Memory B cell (primary cell): ENCODE data around the gene LRRC3B.
"Not testable (repeated sequence)": the region's sequence is repeated elsewhere in the genome, so short reads cannot be mapped to it uniquely, and the experiment has no call there.

Experiments used
- ATAC-seq: fragments of 150-1000 bp; cut with Tn5 transposase; 2 replicates; pipeline ENCODE4 v1.10.0; 2021; ENCODE audit warnings: low read depth, mild to moderate bottlenecking, moderate library complexity
- DNase-seq, 2 donors: peaks; one replicate each; pipeline ENCODE4 v3.0.0; 2022; ENCODE audit warnings: low spot score in 2 of 2
- H3K27ac Mint-ChIP-seq: one replicate; pipeline ENCODE4 v1.8.0; 2022; ENCODE audit warnings: mild to moderate bottlenecking, moderate library complexity, mixed read lengths
- H3K27me3 Mint-ChIP-seq: one replicate; pipeline ENCODE4 v1.8.0; 2022; ENCODE audit warnings: mixed read lengths
- H3K36me3 Mint-ChIP-seq: one replicate; pipeline ENCODE4 v1.8.0; 2022; ENCODE audit warnings: mild to moderate bottlenecking, mixed read lengths
- H3K4me1 Mint-ChIP-seq: one replicate; pipeline ENCODE4 v1.8.0; 2022; ENCODE audit warnings: mixed read lengths
- H3K4me3 Mint-ChIP-seq: one replicate; pipeline ENCODE4 v1.8.0; 2022; ENCODE audit warnings: mild to moderate bottlenecking, moderate library complexity, mixed read lengths
- H3K9me3 Mint-ChIP-seq: one replicate; pipeline ENCODE4 v1.8.0; 2022; ENCODE audit warnings: mixed read lengths

LRRC3B gene, protein sequence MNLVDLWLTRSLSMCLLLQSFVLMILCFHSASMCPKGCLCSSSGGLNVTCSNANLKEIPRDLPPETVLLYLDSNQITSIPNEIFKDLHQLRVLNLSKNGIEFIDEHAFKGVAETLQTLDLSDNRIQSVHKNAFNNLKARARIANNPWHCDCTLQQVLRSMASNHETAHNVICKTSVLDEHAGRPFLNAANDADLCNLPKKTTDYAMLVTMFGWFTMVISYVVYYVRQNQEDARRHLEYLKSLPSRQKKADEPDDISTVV

DNA sequence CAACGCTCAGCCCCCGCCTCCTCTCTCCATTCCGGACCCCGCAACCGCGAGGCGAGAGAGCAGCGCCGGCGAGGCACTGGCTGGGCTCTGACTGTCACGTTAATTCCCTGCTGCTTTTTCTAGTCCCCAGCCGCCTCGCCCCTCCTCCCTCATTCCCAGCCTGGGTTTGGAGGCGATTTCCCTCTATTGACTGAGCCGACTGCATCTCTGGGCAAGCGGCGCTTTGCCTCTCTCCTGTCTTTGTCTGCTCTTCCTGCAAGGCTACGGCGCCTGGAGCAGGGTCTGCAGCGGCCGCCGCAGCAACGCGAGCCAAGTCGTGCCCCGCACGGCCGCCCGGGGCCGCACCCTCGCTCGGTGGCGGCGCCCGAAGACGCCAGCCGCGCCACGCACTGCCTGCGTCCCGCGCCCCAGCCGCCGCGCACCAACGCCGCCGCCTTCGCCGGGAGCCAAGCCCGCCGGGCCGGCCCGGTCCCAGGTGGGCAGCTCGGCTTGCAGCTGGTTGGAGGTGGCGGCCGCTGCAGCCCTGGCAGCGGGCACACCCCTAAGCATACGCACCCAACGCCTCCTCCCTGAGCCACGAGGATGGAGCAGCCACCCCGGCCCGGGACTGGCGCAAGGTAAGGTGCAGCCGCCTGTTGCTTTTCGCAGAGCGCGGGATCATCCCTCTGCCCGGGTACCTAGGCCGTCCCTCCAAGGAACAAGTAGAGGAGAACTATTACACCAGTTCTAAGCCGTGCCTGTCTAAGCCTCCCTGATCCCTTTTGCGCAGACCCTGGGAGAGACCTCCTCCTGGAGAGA, at the start of gene LRRC3B:
LRRC3B (plus strand) TSS at position 152 of the 798 bp plus-strand sequence. CDS start 86,901 bp downstream, outside the sequence.
- no peak for ATAC-seq
- H3K4me3 Mint-ChIP-seq, result no peak within 1 kb of the TSS
- no peak within 1 kb of the TSS for H3K27ac Mint-ChIP-seq
- H3K36me3 Mint-ChIP-seq, result peaks cover 2% of the 10 kb centered on the region
- peaks cover 14% of the 10 kb centered on the region for H3K27me3 Mint-ChIP-seq
- DNase-seq, result no peak
- no peaks in the 10 kb centered on the region for H3K4me1 Mint-ChIP-seq
- H3K9me3 Mint-ChIP-seq, result peaks cover 7% of the 10 kb centered on the region

DNA sequence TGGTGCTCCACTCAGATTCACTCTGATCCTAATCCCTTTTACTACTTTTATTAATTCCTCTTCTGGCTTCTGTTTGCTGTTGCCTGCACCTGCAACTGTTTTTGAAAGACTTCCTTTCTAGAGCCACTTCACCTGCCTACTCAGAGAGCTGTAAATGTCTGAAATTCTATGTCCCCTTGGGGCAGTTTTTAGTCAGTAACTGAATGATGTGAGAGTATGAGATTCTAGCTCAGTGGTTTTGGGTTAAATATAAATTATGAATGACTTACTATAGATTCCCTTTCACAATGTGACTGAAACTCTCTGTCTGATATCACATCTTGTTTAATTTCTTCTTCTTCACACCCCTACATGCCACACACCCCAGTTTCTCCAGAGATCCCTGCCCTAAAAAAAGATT, 47.8 kb upstream of the LRRC3B start:
- ATAC-seq, result no peak
- no peaks in the 10 kb centered on the region for H3K27me3 Mint-ChIP-seq
- DNase-seq, result no peak
- no peak overlapping the region for H3K27ac Mint-ChIP-seq
- no peaks in the 10 kb centered on the region for H3K4me1 Mint-ChIP-seq
- no peaks in the 10 kb centered on the region for H3K36me3 Mint-ChIP-seq
- H3K9me3 Mint-ChIP-seq, result peaks cover 10% of the 10 kb centered on the region
- H3K4me3 Mint-ChIP-seq, result no peak overlapping the region

DNA sequence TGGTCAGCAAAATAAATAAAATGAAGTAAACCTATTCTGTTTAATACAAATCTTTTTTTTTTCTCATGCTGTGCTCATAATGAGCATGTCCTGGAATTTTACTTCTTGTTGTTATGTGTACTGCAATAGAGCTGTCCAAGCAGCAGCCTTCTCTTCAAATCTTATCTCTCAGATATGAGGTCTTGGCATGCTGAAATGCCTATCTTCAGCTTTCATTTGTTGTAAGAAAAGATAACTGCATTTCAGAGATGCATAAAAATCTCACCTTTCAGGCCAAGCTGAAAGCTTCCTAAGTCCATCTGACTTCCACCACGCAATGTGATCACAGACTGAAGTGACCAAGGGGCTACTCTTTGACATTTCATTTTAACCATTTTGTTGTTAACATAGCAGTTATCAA, 43.5 kb upstream of the LRRC3B start:
- no peaks in the 10 kb centered on the region for H3K27me3 Mint-ChIP-seq
- peaks cover 8% of the 10 kb centered on the region for H3K9me3 Mint-ChIP-seq
- H3K36me3 Mint-ChIP-seq, result no peaks in the 10 kb centered on the region
- ATAC-seq (no peak), DNase-seq (no peak)
- no peak overlapping the region for H3K4me3 Mint-ChIP-seq
- H3K4me1 Mint-ChIP-seq, result no peaks in the 10 kb centered on the region
- no peak overlapping the region for H3K27ac Mint-ChIP-seq

DNA sequence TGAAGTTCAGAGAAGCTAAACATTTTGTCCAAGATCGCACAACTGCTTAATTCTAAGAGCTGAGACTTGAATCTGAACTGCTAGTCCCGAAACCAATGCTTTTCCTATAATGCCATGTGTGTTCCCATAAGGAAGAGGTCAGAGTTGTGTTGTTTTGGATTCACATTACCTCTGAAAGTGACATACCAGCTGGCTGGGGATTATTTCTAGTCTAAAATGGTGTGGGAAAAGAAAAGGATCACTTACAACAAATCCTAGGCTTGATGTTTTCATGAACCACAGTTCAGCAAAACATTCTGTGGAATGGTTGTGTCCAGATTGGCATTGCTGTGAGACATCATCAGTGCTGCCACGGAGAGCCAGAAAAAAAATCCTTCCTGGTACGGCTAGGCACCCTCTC, 35.0 kb upstream of the LRRC3B start:
- Mint-ChIP-seq H3K27ac (no peak overlapping the region), H3K9me3 (peaks cover 4% of the 10 kb centered on the region), H3K4me1 (no peaks in the 10 kb centered on the region), H3K36me3 (no peaks in the 10 kb centered on the region), H3K27me3 (no peaks in the 10 kb centered on the region), H3K4me3 (no peak overlapping the region)
- no peak for DNase-seq
- ATAC-seq, result no peak

DNA sequence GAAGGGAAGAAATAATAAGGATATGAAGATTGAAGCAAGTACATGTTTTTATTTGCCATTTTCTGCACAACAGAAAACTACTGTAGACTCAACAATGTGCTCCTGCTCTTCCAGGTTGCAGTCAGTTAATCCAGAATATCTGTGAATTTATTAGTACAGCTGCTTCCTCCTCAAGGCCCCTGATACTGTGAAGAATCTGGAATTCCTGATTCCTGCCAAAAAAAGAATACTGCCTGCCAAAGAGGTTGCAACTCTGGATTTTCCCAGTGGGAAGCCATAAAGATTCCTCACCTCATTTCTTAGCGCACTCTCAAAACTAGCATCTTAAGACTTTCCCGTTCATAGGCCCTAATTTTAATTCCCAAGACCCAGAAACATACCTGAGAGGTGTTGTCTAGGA, 33.6 kb upstream of the LRRC3B start:
- Mint-ChIP-seq H3K36me3 (no peaks in the 10 kb centered on the region), H3K27ac (no peak overlapping the region), H3K9me3 (peaks cover 6% of the 10 kb centered on the region), H3K27me3 (no peaks in the 10 kb centered on the region), H3K4me3 (no peak overlapping the region), H3K4me1 (no peaks in the 10 kb centered on the region)
- ATAC-seq (no peak), DNase-seq (no peak)

DNA sequence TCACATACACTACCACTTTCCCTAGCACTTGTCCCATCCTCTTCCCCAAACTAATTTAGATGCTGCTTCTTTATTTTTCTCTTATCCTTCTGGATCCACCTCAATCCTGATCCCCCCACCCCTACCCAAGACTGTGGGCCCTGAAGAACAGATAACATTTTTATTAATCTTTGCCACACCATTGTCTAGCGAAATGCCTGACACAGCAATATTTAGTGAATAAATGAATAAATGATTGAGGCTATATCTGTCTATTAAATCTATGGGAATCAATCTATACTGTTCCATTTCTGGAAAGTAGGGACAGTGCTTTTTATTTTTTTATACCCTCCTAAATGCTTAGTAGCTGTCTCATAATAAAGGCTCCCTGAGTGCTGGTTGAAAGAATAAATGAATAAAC, 32.9 kb upstream of the LRRC3B start:
- no peaks in the 10 kb centered on the region for H3K4me1 Mint-ChIP-seq
- no peak for ATAC-seq
- peaks cover 9% of the 10 kb centered on the region for H3K9me3 Mint-ChIP-seq
- no peak overlapping the region for H3K27ac Mint-ChIP-seq
- no peaks in the 10 kb centered on the region for H3K27me3 Mint-ChIP-seq
- no peak for DNase-seq
- H3K36me3 Mint-ChIP-seq, result no peaks in the 10 kb centered on the region
- H3K4me3 Mint-ChIP-seq, result no peak overlapping the region

DNA sequence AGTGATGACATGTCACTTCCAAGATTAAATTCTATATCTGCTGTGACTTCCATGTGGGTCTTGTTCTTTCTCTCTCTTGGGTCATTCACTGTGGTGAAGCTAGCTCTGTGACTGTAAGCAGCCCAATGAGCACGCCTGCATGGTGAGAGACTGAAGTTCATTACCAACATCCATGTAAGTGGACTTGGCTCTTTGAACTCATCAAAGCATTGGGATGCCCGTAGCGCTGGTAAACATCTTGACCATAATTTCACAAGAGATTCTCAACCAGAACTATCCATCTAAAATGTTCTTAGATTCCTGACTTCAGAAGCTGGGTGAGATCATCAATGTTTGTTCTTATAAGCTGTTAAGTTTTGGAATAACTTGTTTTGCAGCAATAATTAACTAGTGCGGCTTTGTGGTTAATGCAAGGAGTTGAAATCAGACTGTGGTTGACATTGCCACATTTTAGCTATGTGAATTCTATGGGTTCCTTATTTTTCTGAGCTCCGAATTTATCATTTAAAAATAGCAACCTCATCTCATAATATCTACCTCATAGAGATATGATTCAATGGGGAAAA, 31.6 kb upstream of the LRRC3B start:
- H3K27me3 Mint-ChIP-seq, result peaks cover 1% of the 10 kb centered on the region
- no peak overlapping the region for H3K4me3 Mint-ChIP-seq
- no peaks in the 10 kb centered on the region for H3K36me3 Mint-ChIP-seq
- DNase-seq (no peak), ATAC-seq (no peak)
- no peaks in the 10 kb centered on the region for H3K4me1 Mint-ChIP-seq
- H3K9me3 Mint-ChIP-seq, result peaks cover 9% of the 10 kb centered on the region
- no peak overlapping the region for H3K27ac Mint-ChIP-seq

DNA sequence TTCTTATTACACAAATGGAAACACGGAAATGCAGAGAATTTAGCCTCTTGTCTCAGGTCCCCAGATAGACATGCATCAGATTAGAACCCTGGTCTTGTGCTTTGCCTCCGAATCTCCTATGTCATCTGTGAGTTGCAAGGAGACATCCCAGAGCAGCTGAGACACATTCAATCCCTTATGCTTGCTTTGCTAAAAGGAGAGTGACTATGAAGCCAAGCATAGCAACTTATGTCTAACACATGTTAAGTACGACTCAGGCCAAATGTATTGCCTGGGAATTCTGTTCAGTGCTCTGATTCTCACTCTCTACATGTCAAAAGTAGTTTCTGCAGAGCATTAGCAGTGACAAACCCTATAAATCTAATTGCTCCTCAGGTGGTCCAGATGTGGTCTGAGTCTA, 30.6 kb upstream of the LRRC3B start:
- DNase-seq (no peak), ATAC-seq (no peak)
- H3K9me3 Mint-ChIP-seq, result peaks cover 9% of the 10 kb centered on the region
- no peaks in the 10 kb centered on the region for H3K4me1 Mint-ChIP-seq
- H3K27ac Mint-ChIP-seq, result no peak overlapping the region
- peaks cover 1% of the 10 kb centered on the region for H3K27me3 Mint-ChIP-seq
- H3K4me3 Mint-ChIP-seq, result no peak overlapping the region
- H3K36me3 Mint-ChIP-seq, result no peaks in the 10 kb centered on the region

DNA sequence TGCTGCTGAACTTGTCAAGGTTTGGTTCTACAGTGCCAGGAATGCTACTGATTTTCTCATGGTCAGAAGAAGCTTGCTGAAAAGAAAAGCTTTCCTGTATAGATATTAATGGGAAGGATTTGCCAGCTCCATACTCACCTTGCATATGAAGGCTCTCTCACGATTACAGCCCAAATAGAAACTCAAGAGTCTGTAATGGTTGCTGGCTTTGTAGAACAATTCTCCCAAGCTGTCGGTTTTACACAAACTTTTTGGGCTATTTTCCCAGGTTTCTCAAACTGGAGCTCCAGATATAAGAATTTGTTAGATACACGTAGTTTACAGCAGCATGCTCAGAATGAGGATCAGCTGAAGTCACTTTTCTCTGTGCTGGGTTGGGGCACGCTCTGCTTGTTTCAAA, 30.1 kb upstream of the LRRC3B start:
- Mint-ChIP-seq H3K27me3 (peaks cover 1% of the 10 kb centered on the region), H3K4me3 (no peak overlapping the region), H3K9me3 (peaks cover 9% of the 10 kb centered on the region), H3K36me3 (no peaks in the 10 kb centered on the region), H3K4me1 (no peaks in the 10 kb centered on the region), H3K27ac (no peak overlapping the region)
- no peak for DNase-seq
- ATAC-seq, result no peak

DNA sequence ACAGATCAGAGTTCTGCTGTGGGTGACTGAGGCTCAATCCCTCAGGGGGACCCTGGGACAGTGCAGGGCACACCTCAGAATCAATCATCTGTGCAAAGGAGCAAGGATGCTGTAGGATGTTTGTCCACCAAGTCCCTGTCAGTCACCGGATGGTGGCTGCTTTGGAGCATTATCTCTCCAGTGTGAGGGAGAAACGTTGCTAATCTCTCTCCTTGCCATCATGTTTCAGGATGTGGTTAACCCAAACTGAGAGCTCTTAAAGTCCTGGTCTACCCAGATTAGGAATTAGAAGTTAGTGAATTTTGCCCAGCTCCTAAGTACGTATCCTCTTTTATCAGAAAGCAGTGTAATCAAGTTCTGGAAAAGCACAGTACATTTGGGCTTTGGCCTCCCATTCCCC, 26.2 kb upstream of the LRRC3B start:
- Mint-ChIP-seq H3K27me3 (peaks cover 1% of the 10 kb centered on the region), H3K36me3 (no peaks in the 10 kb centered on the region), H3K4me3 (no peak overlapping the region), H3K27ac (no peak overlapping the region), H3K9me3 (peaks cover 9% of the 10 kb centered on the region), H3K4me1 (no peaks in the 10 kb centered on the region)
- no peak for ATAC-seq
- no peak for DNase-seq

DNA sequence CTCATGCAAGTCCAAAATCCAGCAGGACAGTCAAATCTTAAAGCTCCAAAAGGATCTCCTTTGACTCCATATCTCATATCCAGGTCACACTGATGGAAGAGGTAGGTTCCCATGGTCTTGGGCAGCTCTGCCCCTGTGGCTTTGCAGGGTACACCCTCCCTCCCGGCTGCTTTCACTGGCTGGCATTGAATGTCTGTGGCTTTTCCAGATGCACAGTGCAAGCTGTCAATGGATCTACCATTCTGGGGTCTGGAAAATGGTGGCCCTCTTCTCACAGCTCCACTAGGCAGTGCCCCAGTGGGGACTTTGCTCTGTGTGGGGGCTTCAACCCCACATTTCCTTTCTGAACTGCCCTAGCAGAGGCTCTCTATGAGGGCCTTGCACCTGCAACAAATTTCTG, 19.3 kb upstream of the LRRC3B start:
- not testable (repeated sequence) for H3K27me3 Mint-ChIP-seq, ATAC-seq, H3K4me3 Mint-ChIP-seq, DNase-seq, H3K36me3 Mint-ChIP-seq, H3K4me1 Mint-ChIP-seq, H3K27ac Mint-ChIP-seq
- peaks cover 12% of the 10 kb centered on the region for H3K9me3 Mint-ChIP-seq

DNA sequence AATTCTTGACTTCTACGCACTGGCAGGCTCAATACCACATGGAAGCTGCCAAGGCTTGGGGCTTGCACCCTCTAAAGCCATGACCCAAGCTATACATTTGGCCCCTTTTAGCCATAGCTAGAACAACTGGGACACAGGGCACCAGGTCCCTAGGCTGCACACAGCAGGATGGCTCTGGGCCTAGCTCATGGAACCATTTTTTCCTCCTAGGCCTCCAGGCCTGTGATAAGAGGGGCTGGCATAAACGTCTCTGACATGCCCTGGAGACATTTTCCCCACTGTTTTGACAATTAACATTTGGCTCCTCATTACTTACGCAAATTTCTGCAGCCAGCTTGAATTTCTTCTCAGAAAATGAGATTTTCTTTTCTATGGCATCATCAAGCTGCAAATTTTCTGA, 18.8 kb upstream of the LRRC3B start:
- not testable (repeated sequence) for H3K4me1 Mint-ChIP-seq, DNase-seq, H3K27me3 Mint-ChIP-seq, H3K27ac Mint-ChIP-seq, H3K36me3 Mint-ChIP-seq, ATAC-seq, H3K4me3 Mint-ChIP-seq
- peaks cover 11% of the 10 kb centered on the region for H3K9me3 Mint-ChIP-seq

DNA sequence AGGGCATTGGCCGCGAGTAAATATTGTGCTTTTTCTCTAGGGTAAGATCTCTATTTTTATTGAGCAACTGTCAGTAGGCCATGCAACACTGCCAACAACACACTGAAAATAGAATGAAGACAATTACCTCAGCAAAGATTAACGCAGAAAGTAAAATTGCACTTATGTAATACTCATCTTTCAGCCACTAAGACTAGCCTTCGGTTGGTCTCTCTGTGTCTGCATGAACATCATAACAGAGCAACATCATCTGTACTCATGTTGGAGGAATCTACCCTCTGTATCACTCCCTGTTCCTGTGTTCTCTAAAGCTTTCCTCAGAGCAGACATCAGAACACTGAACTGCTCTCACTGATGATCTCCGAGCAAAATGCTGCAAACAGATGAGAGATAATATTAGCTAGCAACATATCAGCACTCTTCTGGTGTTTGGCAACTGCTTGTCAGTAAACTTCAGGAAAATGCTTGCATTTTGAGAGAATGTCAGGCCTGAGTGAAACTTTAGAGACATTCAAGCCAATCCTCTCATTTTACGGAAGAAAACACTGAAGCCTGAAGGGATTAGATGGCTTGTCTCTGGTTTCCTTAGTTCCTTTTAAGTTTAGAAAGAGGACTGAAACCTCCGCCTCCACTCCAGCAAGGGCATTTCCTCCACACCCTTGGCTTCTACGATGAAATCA, 8.4 kb upstream of the LRRC3B start:
- no peak for DNase-seq
- Mint-ChIP-seq H3K36me3 (no peaks in the 10 kb centered on the region), H3K9me3 (peaks cover 3% of the 10 kb centered on the region), H3K27ac (no peak overlapping the region), H3K4me3 (no peak overlapping the region), H3K27me3 (no peaks in the 10 kb centered on the region), H3K4me1 (no peaks in the 10 kb centered on the region)
- no peak for ATAC-seq

DNA sequence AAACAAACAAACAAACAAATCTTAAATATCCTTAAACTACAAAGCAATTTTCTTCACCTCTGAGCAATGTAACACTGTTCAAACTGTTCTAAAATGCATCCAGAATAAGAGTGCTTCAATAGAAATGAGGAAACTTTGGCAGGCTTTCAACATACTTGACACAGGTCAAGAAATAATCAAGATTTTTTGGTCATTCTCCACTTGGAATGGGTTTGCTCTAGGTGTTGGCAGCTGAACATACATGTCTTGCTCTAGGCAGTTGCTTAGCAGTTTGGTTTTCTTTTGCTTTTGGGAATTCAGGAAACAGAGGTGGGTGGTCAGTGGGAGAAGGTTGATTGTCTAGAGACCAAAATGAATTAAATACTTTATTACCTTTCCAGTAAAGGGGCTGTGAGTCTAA, 1.4 kb upstream of the LRRC3B start:
- Mint-ChIP-seq H3K4me1 (no peaks in the 10 kb centered on the region), H3K27ac (no peak overlapping the region), H3K36me3 (peaks cover 2% of the 10 kb centered on the region), H3K9me3 (peaks cover 7% of the 10 kb centered on the region), H3K4me3 (no peak overlapping the region), H3K27me3 (peaks cover 14% of the 10 kb centered on the region)
- DNase-seq (no peak), ATAC-seq (no peak)
